SK-N-SH treated with all-trans-retinoic acid at 6 μM for 48 hours (cell line): ENCODE measurements around the gene CNTNAP2.

Source experiments
- ESRRG ChIP-seq: fragments of 250-450 bp; sonication (Bioruptor Pico); IDR thresholded peaks from 2 replicates; pipeline ENCODE4 v1.6.1; 2021; ENCODE audit warnings: mild to moderate bottlenecking
- GLIS3 ChIP-seq: fragments of 250-450 bp; sonication (Bioruptor Pico); IDR thresholded peaks from 2 replicates; pipeline ENCODE4 v1.5.0; 2020; ENCODE audit warnings: mild to moderate bottlenecking, moderate library complexity
- PPARA ChIP-seq: fragments of 250-450 bp; sonication (Bioruptor Pico); IDR thresholded peaks from 2 replicates; pipeline ENCODE4 v1.5.0; 2020; ENCODE audit warnings: mild to moderate bottlenecking, borderline replicate concordance
- TSHZ2 ChIP-seq: fragments of 250-450 bp; sonication (Bioruptor Pico); IDR thresholded peaks from 2 replicates; pipeline ENCODE4 v1.5.0; 2020; ENCODE audit warnings: mild to moderate bottlenecking, moderate library complexity

- TF ChIP-seq TSHZ2 (CRISPR knock-in tag) (no peak), GLIS3 (CRISPR knock-in tag) (no peak), ESRRG (CRISPR knock-in tag) (no peak), PPARA (CRISPR knock-in tag) (no peak)
These were observed 2093.1 kb downstream of the CNTNAP2 start for GRCh38 chr7:148209643-148210190.
